NT2/D1 (cell line): Measurements from ENCODE around the gene NLRP1.

ENCODE experiments used
- DNase-seq: peaks from one replicate; pipeline ENCODE4 v3.0.0-alpha.2; 2011; ENCODE audit warnings: low read depth, low spot score
- H3K27me3 ChIP-seq: 2 replicates; pipeline ENCODE4 v1.6.0; 2011; ENCODE audit warnings: mild to moderate bottlenecking; ENCODE audit not compliant: insufficient read length, insufficient read depth
- H3K36me3 ChIP-seq: 2 replicates; pipeline ENCODE4 v1.6.1; 2011; ENCODE audit warnings: mild to moderate bottlenecking, low read length, mixed read lengths; ENCODE audit not compliant: insufficient read depth, insufficient read length
- H3K4me1 ChIP-seq: 2 replicates; pipeline ENCODE4 v1.5.1; 2011; ENCODE audit not compliant: insufficient read depth, insufficient read length
- H3K4me3 ChIP-seq: 2 replicates; pipeline ENCODE4 v1.5.1; 2011; ENCODE audit warnings: low read depth; ENCODE audit not compliant: insufficient read length
- H3K9ac ChIP-seq: 2 replicates; pipeline ENCODE4 v1.6.0; 2011; ENCODE audit warnings: low read depth; ENCODE audit not compliant: insufficient read length
- H3K9me3 ChIP-seq: 2 replicates; pipeline ENCODE4 v1.5.1; 2011; ENCODE audit warnings: mild to moderate bottlenecking, low read length; ENCODE audit not compliant: insufficient read depth
- SUZ12 ChIP-seq: IDR thresholded peaks from 2 replicates; pipeline ENCODE4 v1.6.1; 2011; ENCODE audit not compliant: insufficient read length, insufficient read depth; ENCODE audit errors: extremely low read depth
- YY1 ChIP-seq: IDR thresholded peaks from 2 replicates; pipeline ENCODE4 v1.6.1; 2011; ENCODE audit not compliant: insufficient read length, insufficient read depth
- ZNF274 ChIP-seq: IDR thresholded peaks from 2 replicates; pipeline ENCODE4 v1.6.1; 2011; ENCODE audit warnings: mild to moderate bottlenecking, low read depth, low read length

The NLRP1 gene

DNA sequence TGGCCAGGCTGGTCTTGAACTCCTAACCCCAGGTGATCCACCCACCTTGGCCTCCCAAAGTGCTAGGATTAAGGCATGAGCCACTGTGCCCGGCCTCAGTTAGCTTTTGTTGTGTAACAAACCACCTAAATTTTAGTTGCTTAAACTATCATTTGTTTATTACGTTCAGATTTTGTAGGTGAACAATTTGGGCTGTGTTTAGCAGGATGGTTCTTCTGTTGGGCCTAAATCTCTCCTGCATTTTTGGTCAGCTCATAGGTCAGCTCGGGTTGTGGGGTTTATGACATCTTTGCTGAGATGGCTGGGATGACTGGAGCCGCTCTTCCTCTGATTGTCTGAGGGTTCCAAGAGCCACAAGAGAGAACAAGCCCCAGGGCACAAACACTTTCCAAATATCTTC lies 21.1 kb upstream of the NLRP1 start:
- no peak overlapping the region for H3K9ac ChIP-seq
- H3K9me3 ChIP-seq, result peaks cover 6% of the 10 kb centered on the region; the same call in 1 of the 2 replicates
- H3K27me3 ChIP-seq, result no peaks in the 10 kb centered on the region
- no peak overlapping the region for H3K4me3 ChIP-seq
- no peak for DNase-seq
- no peaks in the 10 kb centered on the region for H3K4me1 ChIP-seq
- no peak for TF ChIP-seq ZNF274
- no peak for TF ChIP-seq YY1
- TF ChIP-seq SUZ12, result no peak
- H3K36me3 ChIP-seq, result no peaks in the 10 kb centered on the region

- Histone ChIP-seq H3K27me3 (no peaks in the 10 kb centered on the region), H3K4me1 (no peaks in the 10 kb centered on the region), H3K4me3 (no peak overlapping the region), H3K9me3 (no peaks in the 10 kb centered on the region), H3K9ac (no peak overlapping the region), H3K36me3 (no peaks in the 10 kb centered on the region)
- TF ChIP-seq YY1, result no peak
- no peak for TF ChIP-seq SUZ12
- TF ChIP-seq ZNF274, result no peak
- no peak for DNase-seq
Measured at GRCh38 chr17:5600041-5600440, 15.7 kb upstream of the NLRP1 start.

DNA sequence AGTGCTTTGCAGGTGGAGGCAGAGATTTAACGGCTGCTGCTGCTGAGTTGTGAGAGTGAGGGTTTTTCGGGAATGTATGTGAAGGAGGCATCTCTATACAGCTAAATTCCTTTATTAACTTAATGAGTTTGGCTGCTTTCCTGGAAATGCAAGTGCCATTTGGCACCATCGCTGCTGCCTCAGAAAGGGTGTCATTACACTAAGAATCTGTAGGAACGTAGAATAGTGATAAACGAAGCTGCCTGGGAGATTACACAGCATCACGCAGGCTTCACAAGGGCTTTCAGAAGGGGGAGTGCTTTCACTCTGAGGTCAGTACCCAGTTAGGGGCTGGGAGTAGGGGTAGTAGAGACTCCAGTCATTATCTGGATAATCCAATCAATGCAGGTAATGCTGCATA lies 14.1 kb upstream of the NLRP1 start:
- Histone ChIP-seq H3K27me3 (no peaks in the 10 kb centered on the region), H3K9ac (no peak overlapping the region), H3K9me3 (no peaks in the 10 kb centered on the region), H3K4me1 (no peaks in the 10 kb centered on the region), H3K4me3 (no peak overlapping the region), H3K36me3 (no peaks in the 10 kb centered on the region)
- DNase-seq, result no peak
- TF ChIP-seq ZNF274 (no peak), SUZ12 (no peak), YY1 (no peak)

- Histone ChIP-seq H3K9me3 (no peaks in the 10 kb centered on the region), H3K27me3 (no peaks in the 10 kb centered on the region), H3K36me3 (no peaks in the 10 kb centered on the region), H3K4me1 (no peaks in the 10 kb centered on the region), H3K9ac (no peak overlapping the region), H3K4me3 (no peak overlapping the region)
- no peak for TF ChIP-seq YY1
- no peak for TF ChIP-seq ZNF274
- no peak for TF ChIP-seq SUZ12
- no peak for DNase-seq
Measured at GRCh38 chr17:5596421-5596820, 12.1 kb upstream of the NLRP1 start.

DNA sequence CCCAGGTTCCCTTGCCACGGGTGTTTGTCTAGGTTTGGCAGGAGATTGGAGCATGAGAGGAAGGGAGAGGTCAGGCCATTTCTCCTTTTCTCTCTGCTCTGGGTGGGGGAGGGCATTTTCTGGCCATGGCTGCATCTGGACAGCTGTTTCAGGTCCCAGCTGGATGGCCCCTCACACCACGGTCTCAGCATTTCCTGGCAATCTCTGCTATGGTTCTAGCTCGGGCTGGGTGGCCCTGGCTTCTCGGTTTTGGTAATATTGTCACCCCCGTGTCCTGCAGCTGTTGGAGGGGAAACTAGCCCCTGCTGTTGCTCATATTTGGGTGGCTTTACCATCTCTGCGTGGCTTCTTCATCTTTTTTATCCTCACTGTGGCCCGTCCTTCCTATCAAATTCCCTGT lies 11.5 kb upstream of the NLRP1 start:
- H3K27me3 ChIP-seq, result no peaks in the 10 kb centered on the region
- DNase-seq, result no peak
- H3K9me3 ChIP-seq, result no peaks in the 10 kb centered on the region
- no peaks in the 10 kb centered on the region for H3K4me1 ChIP-seq
- H3K36me3 ChIP-seq, result no peaks in the 10 kb centered on the region
- H3K4me3 ChIP-seq, result no peak overlapping the region
- no peak for TF ChIP-seq ZNF274
- no peak for TF ChIP-seq SUZ12
- no peak for TF ChIP-seq YY1
- H3K9ac ChIP-seq, result no peak overlapping the region

DNA sequence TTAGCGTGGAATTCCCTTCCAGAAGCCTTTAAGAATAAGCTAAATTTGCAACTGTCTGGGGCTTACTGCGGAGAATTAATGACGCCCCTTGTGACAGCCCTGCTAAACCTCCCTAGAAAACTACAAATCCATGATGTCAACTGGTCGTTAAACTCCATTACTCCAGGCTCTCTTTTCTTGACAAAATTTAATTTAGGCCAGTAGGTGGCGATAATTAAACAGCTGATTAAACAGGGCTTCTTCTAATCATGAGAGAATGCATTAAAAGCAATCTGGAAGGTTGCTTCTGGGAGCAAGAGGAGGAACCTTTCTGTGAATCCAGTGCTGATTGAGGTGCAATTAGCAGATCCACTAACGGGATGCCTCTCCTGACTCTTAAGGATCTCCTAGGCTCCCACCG lies 8.1 kb upstream of the NLRP1 start:
- Histone ChIP-seq H3K4me3 (no peak overlapping the region), H3K9me3 (no peaks in the 10 kb centered on the region), H3K4me1 (no peaks in the 10 kb centered on the region), H3K9ac (no peak overlapping the region), H3K27me3 (no peaks in the 10 kb centered on the region), H3K36me3 (no peaks in the 10 kb centered on the region)
- DNase-seq, result no peak
- TF ChIP-seq SUZ12 (no peak), YY1 (no peak), ZNF274 (no peak)

GRCh38 chr17:5591966-5592365 lies 7.7 kb upstream of the NLRP1 start:
- Histone ChIP-seq H3K36me3 (no peaks in the 10 kb centered on the region), H3K9me3 (no peaks in the 10 kb centered on the region), H3K27me3 (no peaks in the 10 kb centered on the region), H3K4me3 (no peak overlapping the region), H3K4me1 (no peaks in the 10 kb centered on the region), H3K9ac (no peak overlapping the region)
- DNase-seq, result no peak
- TF ChIP-seq YY1, result no peak

GRCh38 chr17:5588584-5588983 lies 4.3 kb upstream of the NLRP1 start:
- no peak for DNase-seq
- H3K9me3 ChIP-seq, result no peaks in the 10 kb centered on the region
- H3K36me3 ChIP-seq, result no peaks in the 10 kb centered on the region
- no peaks in the 10 kb centered on the region for H3K27me3 ChIP-seq
- H3K4me1 ChIP-seq, result peaks cover 9% of the 10 kb centered on the region
- TF ChIP-seq SUZ12, result no peak
- no peak for TF ChIP-seq YY1
- TF ChIP-seq ZNF274, result no peak
- H3K4me3 ChIP-seq, result no peak overlapping the region
- no peak overlapping the region for H3K9ac ChIP-seq
